Activated gamma-delta T cell treated with Interleukin-2 at 50 U/mL for 16 hours (primary cell): ENCODE data around the gene SOHLH2.

Source experiments
- DNase-seq: peaks from one replicate; pipeline ENCODE4 v3.0.0-alpha.2; 2020

The SOHLH2 gene

DNA sequence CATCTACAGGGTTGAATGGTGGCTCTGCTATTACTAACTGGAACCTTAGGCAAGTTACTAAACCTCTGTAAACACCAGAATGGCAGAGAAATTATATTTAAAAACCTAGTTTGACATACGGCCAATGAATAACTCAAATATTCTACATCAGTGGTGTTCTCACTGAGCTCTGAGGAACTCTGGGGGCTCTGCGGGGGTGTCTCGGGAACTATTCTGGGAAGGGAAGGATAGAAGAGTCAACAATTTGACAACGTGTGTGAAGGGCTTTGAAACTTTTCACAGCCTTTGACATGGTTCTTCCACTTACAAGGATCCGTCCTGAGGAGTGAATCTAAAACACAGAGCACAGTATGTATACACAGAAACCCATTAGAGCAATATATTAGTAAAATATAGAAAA, 38.7 kb downstream of the SOHLH2 start:
- no peak for DNase-seq

DNA sequence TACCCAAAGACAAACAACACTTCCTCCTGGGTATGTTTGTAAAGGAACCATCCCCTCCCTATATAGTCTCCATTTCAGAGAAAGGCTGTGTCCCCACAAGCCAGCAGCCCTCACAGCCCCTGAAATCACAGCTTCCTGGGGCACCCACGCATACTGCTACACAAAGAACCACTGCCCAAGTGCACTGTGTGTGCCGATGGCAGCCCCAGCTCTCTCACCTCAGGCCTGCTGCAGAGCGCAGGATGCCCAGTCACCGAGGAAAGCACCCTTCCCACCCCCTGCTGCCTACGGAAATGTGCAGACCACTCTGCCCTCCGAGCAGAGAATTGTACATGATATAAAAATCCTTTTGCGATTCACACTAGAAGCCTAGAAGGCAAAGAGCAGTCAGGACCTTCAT, 39.4 kb downstream of the SOHLH2 start:
- DNase-seq: no peak

- DNase-seq: no peak
These were observed 40.6 kb downstream of the SOHLH2 start for GRCh38 chr13:36173571-36174322.

- no peak for DNase-seq
These were observed 48.3 kb downstream of the SOHLH2 start for GRCh38 chr13:36166046-36166445.

- no peak for DNase-seq
These were observed 50.5 kb downstream of the SOHLH2 start for GRCh38 chr13:36163809-36164308.

DNA sequence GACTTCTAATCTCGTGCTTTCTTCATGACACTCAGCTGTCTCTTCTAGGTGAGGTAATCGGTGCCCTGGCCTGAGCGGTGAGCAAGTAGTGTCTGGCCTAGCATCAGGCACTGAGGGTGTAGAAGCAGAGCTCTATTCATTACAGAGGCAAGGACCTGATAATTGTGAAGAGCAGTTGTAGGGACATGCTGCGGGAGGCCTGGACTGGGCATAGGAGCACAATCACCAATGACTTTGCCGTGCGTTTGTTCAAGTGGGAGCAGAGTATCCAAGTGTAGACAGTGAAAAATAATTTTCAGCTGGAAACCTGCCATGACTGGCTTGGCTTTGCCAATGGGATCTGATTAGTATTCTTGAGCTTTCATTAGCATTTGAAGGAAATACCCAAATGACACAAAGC, 51.1 kb downstream of the SOHLH2 start:
- DNase-seq: no peak

DNA sequence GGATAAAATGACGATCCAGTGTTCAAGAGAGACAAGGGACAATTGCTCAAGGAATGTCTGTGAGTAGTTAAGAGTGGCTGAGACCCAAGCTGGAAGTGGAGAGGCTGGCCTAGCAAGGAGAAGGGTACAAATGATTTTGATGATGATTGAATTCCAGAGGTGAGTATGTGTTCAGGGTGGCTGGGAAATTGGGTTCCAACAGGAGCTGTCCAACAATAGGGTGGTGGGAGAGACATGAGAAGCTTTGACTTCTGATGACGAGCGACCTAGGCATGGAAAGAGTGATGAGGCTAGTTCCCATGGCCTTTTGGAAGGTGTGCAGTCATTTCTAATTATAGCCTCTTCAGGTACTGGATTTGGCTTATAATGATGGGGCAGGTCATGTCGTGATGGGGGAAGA, 54.1 kb downstream of the SOHLH2 start:
- DNase-seq: no peak

DNA sequence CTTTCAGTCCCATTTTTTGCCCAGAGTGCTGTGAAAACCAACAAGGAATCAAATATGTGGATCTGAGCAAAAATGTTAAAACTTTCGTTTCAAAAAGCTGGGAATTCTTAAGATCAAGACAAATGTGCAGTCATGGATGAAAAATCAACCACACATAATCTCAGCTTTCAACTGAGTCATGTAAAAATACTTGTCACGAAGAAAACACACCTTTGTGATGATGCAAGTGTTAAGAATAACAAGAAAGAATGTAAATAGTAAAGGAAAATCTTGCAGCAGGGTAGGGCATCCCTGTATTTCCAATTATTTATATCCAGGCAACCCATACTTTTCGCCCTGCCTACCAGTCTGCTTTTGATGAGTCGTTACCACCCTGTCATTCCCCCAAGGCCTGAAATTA, 55.7 kb downstream of the SOHLH2 start:
- no peak for DNase-seq

- DNase-seq: no peak
These were observed 56.9 kb downstream of the SOHLH2 start for GRCh38 chr13:36157480-36157879.

DNA sequence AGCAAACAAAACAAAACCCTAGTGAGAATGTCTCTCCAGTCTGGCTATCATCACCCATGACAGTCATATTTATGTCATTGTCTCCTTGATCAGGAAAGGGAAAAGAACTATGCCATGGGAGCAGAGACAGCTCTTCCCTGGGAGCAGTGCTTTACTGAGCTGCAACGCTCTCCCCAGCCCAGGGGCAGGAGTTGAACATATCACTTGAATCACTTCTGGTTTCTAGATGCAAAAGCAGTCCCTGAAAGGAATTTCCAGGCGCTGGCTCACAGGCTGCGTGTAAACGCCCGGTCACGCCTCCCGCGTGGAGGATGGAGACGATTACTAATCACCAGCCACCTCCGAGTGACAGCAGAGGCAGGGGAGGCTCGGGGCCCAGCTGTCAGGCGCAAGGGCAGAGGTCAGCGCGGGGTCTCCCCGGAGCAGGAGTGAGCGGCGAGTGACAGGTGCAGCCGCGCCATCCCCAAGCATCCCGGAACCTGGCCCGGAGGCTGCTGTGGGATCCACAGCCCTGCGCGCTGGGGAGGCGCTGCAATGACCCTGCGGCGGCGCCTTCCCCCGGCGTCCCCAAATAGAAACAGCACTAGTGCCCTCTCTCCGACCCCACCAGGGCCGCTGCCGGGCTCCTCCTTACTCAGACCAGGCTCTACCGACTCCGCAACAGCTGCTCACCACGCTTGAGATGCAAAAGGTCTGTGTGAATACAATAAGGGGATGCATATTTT, 59.6 kb downstream of the SOHLH2 start:
- DNase-seq: no peak

DNA sequence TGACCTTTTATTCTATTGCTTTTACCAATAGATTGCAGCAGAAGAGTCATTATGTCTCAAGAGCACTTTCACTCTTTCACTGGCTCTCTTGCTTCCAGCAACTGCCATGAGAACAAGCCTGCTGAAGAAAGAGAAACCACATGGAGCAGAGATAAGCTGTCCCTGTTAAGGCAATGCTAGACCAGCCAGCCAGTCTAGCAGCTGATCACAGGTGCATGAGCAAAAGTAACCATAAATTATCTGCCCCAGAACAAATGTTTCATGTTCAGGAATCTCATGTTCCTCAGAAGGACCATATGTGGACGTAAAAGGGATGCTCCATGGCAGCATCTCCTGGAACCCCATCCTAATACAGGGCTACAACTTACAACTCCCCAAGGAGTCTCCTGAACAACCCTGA, 62.8 kb downstream of the SOHLH2 start:
- DNase-seq: no peak

- no peak for DNase-seq
These were observed 65.9 kb downstream of the SOHLH2 start for GRCh38 chr13:36148446-36148845.

DNA sequence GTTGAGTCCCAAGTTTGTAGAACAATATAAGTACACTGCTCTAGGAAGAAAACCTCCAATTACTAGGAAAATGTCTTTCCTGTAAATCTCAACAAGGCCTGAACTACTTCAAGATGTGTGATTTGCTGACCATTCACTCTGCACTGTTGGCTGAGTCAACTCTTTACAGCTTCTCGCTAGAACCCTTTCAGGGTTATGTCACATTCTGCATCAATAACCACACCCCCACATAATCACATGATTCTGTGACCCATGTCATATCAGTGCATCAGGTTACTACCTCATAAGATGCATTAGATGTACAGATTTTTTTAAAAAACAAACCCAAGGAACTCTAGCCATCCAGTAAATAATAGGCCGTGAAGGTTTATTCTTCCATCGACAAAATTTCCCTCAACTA, 67.0 kb downstream of the SOHLH2 start:
- no peak for DNase-seq

DNA sequence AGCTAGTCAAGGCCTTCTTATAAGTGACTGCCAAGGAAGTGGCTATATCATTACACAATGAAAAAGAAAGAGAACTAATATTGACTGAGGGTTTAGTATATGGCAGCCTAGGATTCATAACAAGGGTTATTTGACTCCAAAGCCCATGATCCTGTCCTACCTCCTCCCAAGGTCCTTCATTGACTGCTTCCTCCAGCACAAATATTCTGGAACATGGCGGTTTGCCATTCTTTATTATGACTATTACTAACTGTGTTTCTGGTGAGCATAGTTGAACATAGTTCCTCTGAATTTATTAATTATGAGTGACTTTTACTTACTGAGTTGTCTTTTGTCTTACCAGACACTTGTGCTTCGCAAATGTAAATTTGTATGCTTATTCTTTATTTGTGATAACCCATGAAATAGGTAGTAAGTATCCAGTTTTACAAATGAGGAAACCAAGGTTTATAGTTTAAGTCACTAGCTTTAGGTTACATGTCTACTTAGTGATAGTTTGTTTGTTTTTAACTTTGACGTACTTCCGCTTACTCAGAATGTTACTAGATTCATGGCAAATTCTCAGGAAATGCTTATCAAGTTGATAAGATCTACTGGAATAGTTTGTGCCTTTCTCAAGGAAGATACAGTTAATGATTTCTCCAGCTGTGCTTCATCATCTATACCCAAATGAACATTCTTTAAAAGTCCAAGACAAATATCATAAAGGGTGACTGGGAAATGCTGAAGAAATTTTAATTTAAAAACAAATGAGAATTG, 67.7 kb downstream of the SOHLH2 start:
- DNase-seq: no peak

DNA sequence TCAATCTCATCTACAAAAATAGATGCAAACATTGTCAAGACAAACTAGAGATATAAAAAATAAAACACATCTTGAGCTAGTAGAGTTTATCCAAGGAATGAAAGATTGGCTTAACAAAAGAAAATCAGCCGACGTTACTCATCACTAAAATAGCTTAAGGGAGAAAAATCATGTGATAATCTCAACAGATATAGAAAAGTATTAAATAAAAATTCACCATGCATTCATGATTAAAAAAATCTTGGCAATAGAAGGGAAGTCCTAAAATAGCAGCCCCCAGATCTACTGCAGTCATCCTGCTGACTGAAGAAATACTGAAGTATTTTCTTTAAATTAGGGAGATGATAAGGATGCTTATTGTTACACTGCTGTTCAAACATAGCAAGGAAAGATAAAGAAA, 70.6 kb downstream of the SOHLH2 start:
- no peak for DNase-seq

- DNase-seq: no peak
These were observed 71.6 kb downstream of the SOHLH2 start for GRCh38 chr13:36142735-36143134.

GRCh38 chr13:36135876-36136275, 78.5 kb downstream of the SOHLH2 start:
- DNase-seq: no peak

GRCh38 chr13:36134632-36135031, 79.7 kb downstream of the SOHLH2 start:
- DNase-seq: no peak

GRCh38 chr13:36133950-36134626, 80.3 kb downstream of the SOHLH2 start:
- DNase-seq: no peak

- no peak for DNase-seq
These were observed 82.0 kb downstream of the SOHLH2 start for GRCh38 chr13:36132376-36132775.

DNA sequence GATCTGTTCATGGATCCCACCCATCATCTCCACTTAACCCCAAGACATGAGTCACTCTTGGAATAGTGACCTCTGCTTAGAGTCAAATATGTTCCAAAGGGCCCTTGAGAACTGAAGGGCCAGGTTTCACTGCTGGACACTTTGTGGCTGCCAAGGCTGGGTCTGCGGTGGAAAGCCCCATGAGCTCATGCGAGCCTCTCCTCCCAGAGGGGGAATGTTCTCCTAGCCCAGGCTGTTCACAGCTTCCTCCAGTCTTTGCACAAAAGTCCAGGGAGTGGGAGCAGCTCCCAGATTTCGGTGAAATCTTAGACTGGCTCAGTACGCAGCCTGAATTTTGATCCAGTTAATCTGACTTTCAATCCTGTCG, 82.4 kb downstream of the SOHLH2 start:
- DNase-seq: no peak

DNA sequence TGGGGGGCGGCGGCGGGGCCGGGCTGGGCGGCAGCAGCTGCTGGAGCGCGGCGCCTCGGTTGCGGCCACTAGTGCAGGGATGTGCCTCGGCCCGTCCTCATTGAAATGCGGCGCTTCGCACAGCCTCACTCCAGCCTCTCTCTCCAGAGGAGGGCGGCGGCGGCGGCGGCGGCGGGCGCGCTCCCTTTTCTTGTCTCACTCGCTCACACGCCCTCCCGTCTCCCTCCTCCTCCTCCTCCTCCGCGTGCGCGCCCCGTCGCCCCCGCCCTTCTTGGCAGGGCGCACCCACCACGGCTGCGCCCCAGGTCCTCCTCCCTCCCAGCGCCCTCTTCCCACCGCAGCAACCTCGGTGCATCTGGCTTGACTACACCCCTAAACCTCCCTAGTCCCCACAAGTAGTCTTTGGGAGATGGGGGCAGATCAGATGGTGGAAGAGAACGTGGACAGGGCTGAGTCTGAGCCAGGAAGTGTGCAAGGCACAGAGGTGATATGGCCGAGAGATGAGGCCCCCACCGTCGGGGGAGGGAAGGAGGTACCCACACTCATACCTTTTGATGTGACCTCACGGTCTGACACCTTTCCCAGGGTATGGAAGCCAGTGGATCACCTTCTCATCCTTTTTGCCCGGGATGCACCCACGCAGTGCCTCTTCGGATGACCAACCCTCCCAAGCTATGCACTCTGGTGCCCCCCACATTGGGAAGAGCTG, 83.0 kb downstream of the SOHLH2 start, which contains the start of gene DCLK1:
DCLK1 (minus strand) TSS at position 161 of the 709 bp plus-strand sequence.
- DNase-seq: no peak
